Panc1 (cell line): ENCODE data around the gene CD22. TPM values are rescaled to one million over a fixed set of nuclear protein-coding genes. Genes with fewer than 3 reads are reported as not detected.
"Not testable (repeated sequence)": the region's sequence is repeated elsewhere in the genome, so short reads cannot be mapped to it uniquely, and the experiment has no call there.

Experiments used
- ATAC-seq: fragments of 200-7000 bp; cut with Tn5 transposase; 2 replicates; pipeline ENCODE4 v1.9.1; 2020; ENCODE audit warnings: mild to moderate bottlenecking, moderate library complexity
- BruUV-seq: library from RNA; stranded (reverse); fragments of 400-500 nt; replicated peaks from 2 replicates; lab custom pipeline; 2021; lab: Mats Ljungman, UMichigan
- CTCF ChIA-PET: fragments of 300-600 bp; sonication (Branson Sonifier 250); formaldehyde crosslinking; loops from one replicate; lab custom pipeline; 2022; ENCODE audit warnings: antibody characterized with exemption; lab: Charles Lee
- POLR2A ChIA-PET: fragments of 300-600 bp; sonication (Branson Sonifier 250); formaldehyde crosslinking; loops from one replicate; lab custom pipeline; 2022; ENCODE audit warnings: antibody characterized with exemption; lab: Charles Lee
- DNase-seq: peaks from one replicate; pipeline ENCODE4 v3.0.0-alpha.2; 2010; ENCODE audit warnings: low read depth, low spot score
- H3K27ac ChIP-seq: 2 replicates; pipeline ENCODE4 v1.5.1; 2011; ENCODE audit warnings: mild to moderate bottlenecking, low read length, inconsistent platforms
- H3K27me3 ChIP-seq: fragments of 200-500 bp; sonication (Bioruptor generic); 2 replicates; pipeline ENCODE4 v1.6.0; 2014; ENCODE audit warnings: low read length, inconsistent platforms; ENCODE audit not compliant: control insufficient read depth, insufficient read depth
- H3K36me3 ChIP-seq: fragments of 200-500 bp; sonication (Bioruptor generic); 2 replicates; pipeline ENCODE4 v1.5.1; 2014; ENCODE audit warnings: inconsistent platforms, mild to moderate bottlenecking, low read length, moderate library complexity; ENCODE audit not compliant: control insufficient read depth, insufficient read depth
- H3K4me1 ChIP-seq: 2 replicates; pipeline ENCODE4 v1.5.1; 2011; ENCODE audit warnings: inconsistent platforms, mild to moderate bottlenecking, low read length, moderate library complexity; ENCODE audit not compliant: control insufficient read depth, insufficient read depth
- H3K4me3 ChIP-seq, 2 experiments: 2 replicates each; pipeline ENCODE4 v1.5.1; 2011 to 2012; ENCODE audit warnings: low read depth in 2 of 2, low read length in 2 of 2, mild to moderate bottlenecking in 2 of 2, inconsistent platforms in 1 of 2, moderate library complexity in 1 of 2
- H3K9me3 ChIP-seq: fragments of 200-500 bp; sonication (Bioruptor generic); 2 replicates; pipeline ENCODE4 v1.5.1; 2014; ENCODE audit warnings: low read depth, mild to moderate bottlenecking, inconsistent platforms, low read length, moderate library complexity; ENCODE audit not compliant: control insufficient read depth, insufficient read depth
- CTCF ChIP-seq: fragments of 450-650 bp; IDR thresholded peaks from 2 replicates; pipeline ENCODE4 v1.5.1; 2017; ENCODE audit warnings: mild to moderate bottlenecking
- POLR2AphosphoS5 ChIP-seq: IDR thresholded peaks from 2 replicates; pipeline ENCODE4 v1.6.1; 2012; ENCODE audit warnings: mild to moderate bottlenecking, low read depth, low read length, moderate library complexity
- REST ChIP-seq, 2 experiments: IDR thresholded peaks; 2 replicates each; pipeline ENCODE4 v1.6.1; 2011 to 2012; ENCODE audit warnings: low read depth in 2 of 2, control low read depth in 1 of 2, low read length in 1 of 2, mild to moderate bottlenecking in 1 of 2, moderate library complexity in 1 of 2; ENCODE audit not compliant: insufficient read depth in 1 of 2
- SIN3A ChIP-seq: IDR thresholded peaks from 2 replicates; pipeline ENCODE4 v1.6.1; 2012; ENCODE audit warnings: low read depth, mild to moderate bottlenecking, low read length, moderate library complexity, borderline replicate concordance; ENCODE audit not compliant: insufficient read depth
- TCF7L2 ChIP-seq: IDR thresholded peaks from 2 replicates; pipeline ENCODE4 v1.6.1; 2011; ENCODE audit warnings: mild to moderate bottlenecking, low read depth, low read length, inconsistent platforms
- in situ Hi-C: cut with HindIII; loops from 2 replicates; pipeline ENCODE4 v1.10.0; 2016; ENCODE audit warnings: low sequenced_read_pairs, low pct_unique_long_range_greater_than_20kb
- intact Hi-C: fragments of 100-400 bp; cut with micrococcal nuclease; formaldehyde crosslinking; loops from one replicate; pipeline ENCODE4 v1.10.0; 2022; ENCODE audit not compliant: unreplicated experiment
- total RNA-seq: library from RNA; stranded (reverse); gene quantifications from one replicate; pipeline ENCODE4 v1.2.1, GENCODE V29; 2021; ENCODE audit not compliant: unreplicated experiment

The CD22 gene
- total RNA-seq, 1 experiment from 2014 or later: 0.74 TPM

GRCh38 chr19:35286101-35286500 lies 42.9 kb upstream of the CD22 start:
- DNase-seq, ATAC-seq, CTCF ChIA-PET, H3K4me1 ChIP-seq, H3K4me3 ChIP-seq, POLR2A ChIA-PET, in situ Hi-C loops, H3K27me3 ChIP-seq, H3K27ac ChIP-seq, intact Hi-C loops, H3K9me3 ChIP-seq, BruUV-seq, H3K36me3 ChIP-seq: not testable (repeated sequence)

- intact Hi-C loops (no loop called here), in situ Hi-C loops (no loop called here)
- ChIA-PET CTCF (no interaction called here), POLR2A (no interaction called here)
- Histone ChIP-seq H3K4me1 (no peaks in the 10 kb centered on the region), H3K36me3 (no peaks in the 10 kb centered on the region), H3K27me3 (no peaks in the 10 kb centered on the region; the same call in 1 of the 2 replicates), H3K27ac (no peak overlapping the region), H3K4me3 (no peak overlapping the region), H3K9me3 (no peaks in the 10 kb centered on the region)
- ATAC-seq: no peak
- TF ChIP-seq SIN3A (no peak), REST (IDR thresholded peaks at IDR 0.05; ENCODE audit: insufficient read depth in 1 of 2, low read depth in 2 of 2, low read length in 1 of 2) (no peak), CTCF (no peak), POLR2AphosphoS5 (no peak)
- no peak for DNase-seq
- BruUV-seq: no TSS peak
Measured at GRCh38 chr19:35287713-35288112, 41.3 kb upstream of the CD22 start.

- POLR2A ChIA-PET: interaction anchor here (1.1 kb wide), 1 partner anchor 10 kb away, joined by 4 read pairs; no protein-coding TSS in a partner anchor
- TF ChIP-seq REST (IDR thresholded peaks at IDR 0.05; ENCODE audit: insufficient read depth in 1 of 2, low read depth in 2 of 2, low read length in 1 of 2): no peak
- no peak for TF ChIP-seq TCF7L2
- TF ChIP-seq CTCF: no peak
- TF ChIP-seq SIN3A: no peak
- TF ChIP-seq POLR2AphosphoS5: no peak
- ATAC-seq (no peak), DNase-seq (no peak)
- Histone ChIP-seq H3K9me3 (no peaks in the 10 kb centered on the region), H3K4me3 (no peak overlapping the region), H3K27ac (no peak overlapping the region), H3K4me1 (no peaks in the 10 kb centered on the region), H3K27me3 (no peaks in the 10 kb centered on the region; the same call in 1 of the 2 replicates), H3K36me3 (no peaks in the 10 kb centered on the region)
- BruUV-seq: no TSS peak
- intact Hi-C loops: no loop called here
- CTCF ChIA-PET: interaction anchor here (0.7 kb wide), 1 partner anchor 8 kb away, joined by 3 read pairs; no protein-coding TSS in a partner anchor
- in situ Hi-C loops: no loop called here
Measured at GRCh38 chr19:35288331-35288730, 40.7 kb upstream of the CD22 start.
